IMR-90 (cell line): ENCODE measurements around the gene DNAJC30. TPM values are rescaled to one million over a fixed set of nuclear protein-coding genes. Genes with fewer than 3 reads are reported as not detected.

Source experiments
- ATAC-seq: fragments of 200-7000 bp; cut with Tn5 transposase; 2 replicates; pipeline ENCODE4 v1.9.1; 2020; ENCODE audit warnings: low read depth, mild to moderate bottlenecking, moderate library complexity
- BruUV-seq: library from RNA; stranded (reverse); fragments of 400-500 nt; replicated peaks from 2 replicates; lab custom pipeline; 2021; lab: Mats Ljungman, UMichigan
- CTCF ChIA-PET: fragments of 300-600 bp; formaldehyde crosslinking; extraction: SDS; loops from one replicate; lab custom pipeline; 2021; ENCODE audit warnings: antibody characterized with exemption; lab: Yijun Ruan, JAX
- POLR2A ChIA-PET: fragments of 300-600 bp; sonication (Branson Sonifier 250); formaldehyde crosslinking; loops from one replicate; lab custom pipeline; 2022; ENCODE audit warnings: antibody characterized with exemption; ENCODE audit not compliant: unreplicated experiment; lab: Charles Lee
- DNase-seq: peaks from one replicate; pipeline ENCODE4 v3.0.0; 2013
- H2AFZ ChIP-seq: replicated peaks from 2 replicates; pipeline ENCODE3; 2013; ENCODE audit warnings: low read length, mild to moderate bottlenecking; ENCODE audit not compliant: poor library complexity
- H2AK5ac ChIP-seq: 2 replicates; pipeline ENCODE4 v1.6.1; 2013; ENCODE audit warnings: low read depth, low read length, inconsistent platforms
- H2AK9ac ChIP-seq: replicated peaks from 2 replicates; pipeline ENCODE3; 2013; ENCODE audit warnings: mild to moderate bottlenecking, low read depth, low read length, moderate library complexity; ENCODE audit not compliant: poor library complexity
- H2BK120ac ChIP-seq: 2 replicates; pipeline ENCODE4 v1.6.1; 2013; ENCODE audit warnings: low read depth, low read length, inconsistent platforms
- H2BK15ac ChIP-seq: 3 replicates; pipeline ENCODE4 v1.6.1; 2013; ENCODE audit warnings: low read depth, low read length, inconsistent platforms
- H2BK20ac ChIP-seq: 2 replicates; pipeline ENCODE4 v1.6.1; 2013; ENCODE audit warnings: low read depth, mild to moderate bottlenecking, inconsistent platforms, low read length, moderate library complexity
- H2BK5ac ChIP-seq: 2 replicates; pipeline ENCODE4 v1.6.1; 2013; ENCODE audit warnings: mild to moderate bottlenecking, low read depth, low read length, inconsistent platforms; ENCODE audit not compliant: poor library complexity, severe bottlenecking
- H3K14ac ChIP-seq: replicated peaks from 2 replicates; pipeline ENCODE4 v1.6.1; 2013; ENCODE audit warnings: low read depth, low read length, inconsistent platforms
- H3K18ac ChIP-seq: 2 replicates; pipeline ENCODE4 v1.6.1; 2013; ENCODE audit warnings: low read depth, low read length, control low read depth
- H3K23ac ChIP-seq: 2 replicates; pipeline ENCODE4 v1.6.1; 2013; ENCODE audit warnings: low read depth, low read length, inconsistent platforms
- H3K27ac ChIP-seq: 2 replicates; pipeline ENCODE4 v1.5.1; 2013; ENCODE audit warnings: mild to moderate bottlenecking, control low read depth, low read length; ENCODE audit not compliant: insufficient read depth
- H3K27me3 ChIP-seq: 2 replicates; pipeline ENCODE4 v1.6.1; 2013; ENCODE audit warnings: low read length; ENCODE audit not compliant: control insufficient read depth, insufficient read depth
- H3K36me3 ChIP-seq: 2 replicates; pipeline ENCODE4 v1.6.1; 2013; ENCODE audit warnings: low read length, mixed read lengths; ENCODE audit not compliant: control insufficient read depth, insufficient read depth
- H3K4ac ChIP-seq: 2 replicates; pipeline ENCODE4 v1.6.1; 2013; ENCODE audit warnings: low read depth, low read length, inconsistent platforms
- H3K4me1 ChIP-seq: 2 replicates; pipeline ENCODE4 v1.6.1; 2013; ENCODE audit warnings: low read length, mixed read lengths; ENCODE audit not compliant: control insufficient read depth, insufficient read depth
- H3K4me2 ChIP-seq: 2 replicates; pipeline ENCODE4 v1.6.1; 2013; ENCODE audit warnings: low read depth, mild to moderate bottlenecking, control low read depth, low read length, moderate library complexity
- H3K4me3 ChIP-seq: 2 replicates; pipeline ENCODE4 v1.5.1; 2013; ENCODE audit warnings: low read depth, mild to moderate bottlenecking, control low read depth, low read length, moderate library complexity; ENCODE audit not compliant: insufficient read depth
- H3K56ac ChIP-seq: 2 replicates; pipeline ENCODE4 v1.6.1; 2013; ENCODE audit warnings: low read length, inconsistent platforms; ENCODE audit not compliant: insufficient read depth; ENCODE audit errors: extremely low read depth
- H3K79me1 ChIP-seq, 2 experiments: 2 replicates each; pipeline ENCODE4 v1.6.1; 2013; ENCODE audit warnings: low read length in 2 of 2, inconsistent platforms in 1 of 2, low read depth in 1 of 2
- H3K9ac ChIP-seq: 2 replicates; pipeline ENCODE4 v1.6.1; 2013; ENCODE audit warnings: low read depth, low read length, control low read depth
- H3K9me1 ChIP-seq: 2 replicates; pipeline ENCODE4 v1.6.1; 2013; ENCODE audit warnings: low read length, inconsistent platforms; ENCODE audit not compliant: insufficient read depth
- H3K9me3 ChIP-seq: 2 replicates; pipeline ENCODE4 v1.6.1; 2013; ENCODE audit warnings: low read length; ENCODE audit not compliant: control insufficient read depth, insufficient read depth
- H4K20me1 ChIP-seq: 2 replicates; pipeline ENCODE4 v1.6.1; 2013; ENCODE audit warnings: low read length, inconsistent platforms; ENCODE audit not compliant: insufficient read depth
- H4K5ac ChIP-seq: 2 replicates; pipeline ENCODE4 v1.6.1; 2013; ENCODE audit warnings: mild to moderate bottlenecking, low read depth, low read length, control low read depth
- H4K8ac ChIP-seq, 2 experiments: 2 replicates each; pipeline ENCODE4 v1.6.1; 2013; ENCODE audit warnings: low read depth in 2 of 2, low read length in 2 of 2, control low read depth in 1 of 2, inconsistent platforms in 1 of 2
- H4K91ac ChIP-seq: 2 replicates; pipeline ENCODE4 v1.6.1; 2013; ENCODE audit warnings: low read depth, low read length, inconsistent platforms; ENCODE audit not compliant: insufficient read depth
- RAD21 ChIP-seq: IDR thresholded peaks from 2 replicates; pipeline ENCODE4 v1.6.1; 2012; ENCODE audit warnings: low read length, improper control_type of control experiment
- WGBS, 2 experiments: methylation state at CpG; one replicate each; pipeline versions ENCODE4 v1.1.5 to v1.1.7; 2013; ENCODE audit warnings: missing lambda C conversion rate in 2 of 2; ENCODE audit not compliant: insufficient read length in 1 of 2; ENCODE audit errors: extremely low coverage in 2 of 2; 5-methylcytosine and 5-hydroxymethylcytosine counted together
- dilution Hi-C: fragments of 300-500 bp; cut with HindIII; formaldehyde crosslinking; loops from one replicate; pipeline ENCODE4 v1.14.3; 2018; ENCODE audit warnings: low sequenced_read_pairs; ENCODE audit not compliant: unreplicated experiment
- in situ Hi-C: fragments of 300-500 bp; cut with MboI; formaldehyde crosslinking; loops from 3 replicates; pipeline ENCODE4 v1.14.3; 2019; ENCODE audit warnings: low sequenced_read_pairs, inconsistent platforms, mixed read lengths
- intact Hi-C: fragments of 100-400 bp; cut with micrococcal nuclease; formaldehyde crosslinking; loops from 2 replicates; pipeline ENCODE4 v1.10.0; 2022
- polyA plus RNA-seq, 3 experiments: library from polyadenylated mRNA; depleted of rRNA; stranded (reverse); fragments of >200 nt; gene quantifications; 2 replicates each; pipeline ENCODE4 v1.2.3, GENCODE V29; 2012; ENCODE audit warnings: low replicate concordance in 1 of 3
- total RNA-seq: library from RNA; depleted of rRNA; stranded (reverse); fragments of >200 nt; gene quantifications from 2 replicates; pipeline ENCODE4 v1.2.3, GENCODE V29; 2012

DNAJC30 gene
- total and polyA plus RNA-seq, 2 of the 4 experiments (the other 2 are of a cell fraction): 1.6 to 9.0 TPM

- Histone ChIP-seq H3K23ac (no peak overlapping the region), H3K4me2 (peak overlapping the region; percentile 36), H4K91ac (no peak overlapping the region)
Measured at GRCh38 chr7:73681031-73681430, 2.2 kb downstream of the DNAJC30 start.

More at GRCh38 chr7:73681031-73681430, 2.2 kb downstream of the DNAJC30 start:
- ATAC-seq (no peak), DNase-seq (peak; percentile 60)
- H2AFZ ChIP-seq: no peak overlapping the region
- intact Hi-C loops: loop anchor here (5.0 kb wide), 1 partner anchor 36 kb away; the partner anchor contains the start of gene STX1A
- H3K4me3 ChIP-seq: no peak overlapping the region
- peaks cover 49 to 72% of the 10 kb centered on the region in 2 experiments for H3K79me1 ChIP-seq
- no peak overlapping the region for H3K56ac ChIP-seq
- no peak overlapping the region for H3K4ac ChIP-seq
- no peak overlapping the region for H3K27ac ChIP-seq
- no peaks in the 10 kb centered on the region for H3K9me3 ChIP-seq
- H2AK9ac ChIP-seq: no peak overlapping the region
- H3K36me3 ChIP-seq: peaks cover 9% of the 10 kb centered on the region
- H3K4me1 ChIP-seq: peaks cover 13% of the 10 kb centered on the region
- BruUV-seq: no TSS peak
- peaks cover 16% of the 10 kb centered on the region; the same call in 1 of the 2 replicates for H4K20me1 ChIP-seq
- H2BK5ac ChIP-seq: no peak overlapping the region
- H3K18ac ChIP-seq: no peak overlapping the region
- H2BK120ac ChIP-seq: no peak overlapping the region
- ChIA-PET CTCF (no interaction called here), POLR2A (interaction anchor here (0.6 kb wide), 2 partner anchors 12 to 45 kb away, joined by 3 to 13 read pairs; no protein-coding TSS in a partner anchor)
- no peak overlapping the region for H4K5ac ChIP-seq
- H3K9me1 ChIP-seq: peaks cover 7% of the 10 kb centered on the region; the same call in 1 of the 2 replicates
- H3K14ac ChIP-seq: no peak overlapping the region
- H2BK20ac ChIP-seq: no peak overlapping the region
- no peak overlapping the region for H2BK15ac ChIP-seq
- H3K9ac ChIP-seq: no peak overlapping the region
- no peak for TF ChIP-seq RAD21
- H4K8ac ChIP-seq: no peak overlapping the region
- dilution Hi-C loops: no loop called here
- WGBS, 2 experiments: 83% methylated on average over 4 of the region's 8 CpGs; no CpG with 5 or more reads in 1 of the 2 experiments
- H3K27me3 ChIP-seq: no peaks in the 10 kb centered on the region
- no peak overlapping the region for H2AK5ac ChIP-seq
- in situ Hi-C loops: no loop called here
